Measurements from ENCODE around the gene PVALEF.

DNA sequence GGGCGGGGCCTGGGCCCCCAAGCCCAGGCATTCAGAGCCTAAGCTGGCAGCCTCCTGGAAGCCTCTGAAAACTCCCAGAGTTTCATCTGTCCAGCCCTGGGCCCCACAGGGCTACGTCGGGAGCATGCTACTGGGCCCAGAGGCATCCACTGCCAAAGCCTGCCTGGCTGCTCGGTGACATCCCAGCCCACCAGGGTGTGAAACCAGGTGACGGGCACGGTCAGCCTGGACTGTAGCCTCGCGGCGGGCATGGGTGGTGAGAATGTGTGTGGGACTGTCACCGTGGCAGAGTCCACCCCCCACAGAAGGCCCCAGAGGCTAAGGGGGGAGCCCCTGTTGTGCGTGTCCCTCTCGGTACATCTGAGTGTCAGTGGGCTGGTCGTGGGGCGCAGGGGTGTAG is 26.3 kb downstream of the PVALEF start:
- TF ChIP-seq CTCF (IDR thresholded peaks at IDR 0.05): no peak
- no peak for TF ChIP-seq SIN3A (IDR thresholded peaks at IDR 0.05; ENCODE audit: borderline replicate concordance, low read depth, low read length)
- no peak for TF ChIP-seq EZH2phosphoT487 (IDR thresholded peaks at IDR 0.05; ENCODE audit: borderline replicate concordance, low read depth)
- TF ChIP-seq USF1 (IDR thresholded peaks at IDR 0.05; ENCODE audit: borderline replicate concordance, low read depth): no peak
- TF ChIP-seq, protein P1, sequence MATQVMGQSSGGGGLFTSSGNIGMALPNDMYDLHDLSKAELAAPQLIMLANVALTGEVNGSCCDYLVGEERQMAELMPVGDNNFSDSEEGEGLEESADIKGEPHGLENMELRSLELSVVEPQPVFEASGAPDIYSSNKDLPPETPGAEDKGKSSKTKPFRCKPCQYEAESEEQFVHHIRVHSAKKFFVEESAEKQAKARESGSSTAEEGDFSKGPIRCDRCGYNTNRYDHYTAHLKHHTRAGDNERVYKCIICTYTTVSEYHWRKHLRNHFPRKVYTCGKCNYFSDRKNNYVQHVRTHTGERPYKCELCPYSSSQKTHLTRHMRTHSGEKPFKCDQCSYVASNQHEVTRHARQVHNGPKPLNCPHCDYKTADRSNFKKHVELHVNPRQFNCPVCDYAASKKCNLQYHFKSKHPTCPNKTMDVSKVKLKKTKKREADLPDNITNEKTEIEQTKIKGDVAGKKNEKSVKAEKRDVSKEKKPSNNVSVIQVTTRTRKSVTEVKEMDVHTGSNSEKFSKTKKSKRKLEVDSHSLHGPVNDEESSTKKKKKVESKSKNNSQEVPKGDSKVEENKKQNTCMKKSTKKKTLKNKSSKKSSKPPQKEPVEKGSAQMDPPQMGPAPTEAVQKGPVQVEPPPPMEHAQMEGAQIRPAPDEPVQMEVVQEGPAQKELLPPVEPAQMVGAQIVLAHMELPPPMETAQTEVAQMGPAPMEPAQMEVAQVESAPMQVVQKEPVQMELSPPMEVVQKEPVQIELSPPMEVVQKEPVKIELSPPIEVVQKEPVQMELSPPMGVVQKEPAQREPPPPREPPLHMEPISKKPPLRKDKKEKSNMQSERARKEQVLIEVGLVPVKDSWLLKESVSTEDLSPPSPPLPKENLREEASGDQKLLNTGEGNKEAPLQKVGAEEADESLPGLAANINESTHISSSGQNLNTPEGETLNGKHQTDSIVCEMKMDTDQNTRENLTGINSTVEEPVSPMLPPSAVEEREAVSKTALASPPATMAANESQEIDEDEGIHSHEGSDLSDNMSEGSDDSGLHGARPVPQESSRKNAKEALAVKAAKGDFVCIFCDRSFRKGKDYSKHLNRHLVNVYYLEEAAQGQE (IDR thresholded peaks at IDR 0.05; ENCODE audit: low read depth, low read length): no peak
- no peak for TF ChIP-seq CHD2 (IDR thresholded peaks at IDR 0.05; ENCODE audit: low read length, partially characterized antibody)
- no peak for TF ChIP-seq TAF1 (IDR thresholded peaks at IDR 0.05; ENCODE audit: borderline replicate concordance, low read depth, low read length)
- TF ChIP-seq MAX (IDR thresholded peaks at IDR 0.05; ENCODE audit: low read depth): no peak
- TF ChIP-seq JUND (IDR thresholded peaks at IDR 0.05): no peak
- no peak for TF ChIP-seq TCF12 (IDR thresholded peaks at IDR 0.05)
- no peak for TF ChIP-seq EP300 (IDR thresholded peaks at IDR 0.05; ENCODE audit: borderline replicate concordance in 1 of 2, low read depth in 1 of 2, low read length in 1 of 2)
- TF ChIP-seq, protein P2, sequence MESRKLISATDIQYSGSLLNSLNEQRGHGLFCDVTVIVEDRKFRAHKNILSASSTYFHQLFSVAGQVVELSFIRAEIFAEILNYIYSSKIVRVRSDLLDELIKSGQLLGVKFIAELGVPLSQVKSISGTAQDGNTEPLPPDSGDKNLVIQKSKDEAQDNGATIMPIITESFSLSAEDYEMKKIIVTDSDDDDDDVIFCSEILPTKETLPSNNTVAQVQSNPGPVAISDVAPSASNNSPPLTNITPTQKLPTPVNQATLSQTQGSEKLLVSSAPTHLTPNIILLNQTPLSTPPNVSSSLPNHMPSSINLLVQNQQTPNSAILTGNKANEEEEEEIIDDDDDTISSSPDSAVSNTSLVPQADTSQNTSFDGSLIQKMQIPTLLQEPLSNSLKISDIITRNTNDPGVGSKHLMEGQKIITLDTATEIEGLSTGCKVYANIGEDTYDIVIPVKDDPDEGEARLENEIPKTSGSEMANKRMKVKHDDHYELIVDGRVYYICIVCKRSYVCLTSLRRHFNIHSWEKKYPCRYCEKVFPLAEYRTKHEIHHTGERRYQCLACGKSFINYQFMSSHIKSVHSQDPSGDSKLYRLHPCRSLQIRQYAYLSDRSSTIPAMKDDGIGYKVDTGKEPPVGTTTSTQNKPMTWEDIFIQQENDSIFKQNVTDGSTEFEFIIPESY (IDR thresholded peaks at IDR 0.05; ENCODE audit: borderline replicate concordance, low read depth): no peak
